ENCODE data around the gene HDDC2. TPM values are rescaled to one million over a fixed set of nuclear protein-coding genes. Genes with fewer than 3 reads are reported as not detected.

HDDC2 gene
- total and polyA plus RNA-seq, 12 donors, result 70.9 to 107 (median 103) TPM

GRCh38 chr6:125323376-125323775 lies 21.6 kb upstream of the HDDC2 start:
- no peak for DNase-seq
- no peaks in the 10 kb centered on the region for H3K4me1 ChIP-seq
- intact Hi-C loops (cut with DNase I), result no loop called here
- WGBS, 2 donors, result 89 to 95% methylated on average over 2 of the region's 2 CpGs
- ATAC-seq, result no peak
- H3K9me3 ChIP-seq, result no peaks in the 10 kb centered on the region
- no peak overlapping the region for H3K27ac ChIP-seq
- no peaks in the 10 kb centered on the region for H3K27me3 ChIP-seq
- no peak for TF ChIP-seq CTCF (IDR thresholded peaks at IDR 0.05)
- H3K36me3 ChIP-seq, result no peaks in the 10 kb centered on the region
- H3K4me3 ChIP-seq, result no peak overlapping the region

DNA sequence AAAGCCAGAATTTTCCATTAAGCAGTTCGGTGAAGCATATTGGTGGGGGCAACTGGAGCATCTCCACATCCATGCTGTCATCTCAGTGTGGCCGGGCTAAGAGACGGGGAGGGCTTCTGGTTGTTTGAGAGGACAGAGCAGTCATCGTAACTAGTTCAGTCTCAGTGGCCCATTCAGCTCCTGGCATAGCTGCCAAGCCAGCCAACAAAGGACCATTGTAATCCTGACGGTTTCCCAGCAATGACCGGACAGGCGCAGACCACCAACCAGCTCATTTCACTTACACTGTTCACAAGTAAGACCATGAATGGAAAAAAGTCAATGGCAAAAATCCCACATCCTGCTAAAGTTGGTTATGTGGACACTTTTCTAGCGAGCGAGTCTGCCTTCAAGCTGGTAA lies 14.9 kb upstream of the HDDC2 start:
- peaks cover 0 to 21% (median 0%) of the 10 kb centered on the region in 7 donors for H3K27me3 ChIP-seq
- DNase-seq (no peak), ATAC-seq (no peak)
- H3K4me1 ChIP-seq, result peaks cover 0 to 12% (median 0%) of the 10 kb centered on the region in 9 donors
- peak overlapping the region in 1 of 10 donors; percentile 26 for H3K27ac ChIP-seq
- H3K9me3 ChIP-seq, result no peaks in the 10 kb centered on the region
- WGBS, 2 donors, result 90 to 93% methylated on average over 9 of the region's 9 CpGs
- no peak overlapping the region for H3K4me3 ChIP-seq
- H3K36me3 ChIP-seq, result no peaks in the 10 kb centered on the region
- intact Hi-C loops (cut with DNase I), result loop anchor here in 5 of 10 donors (10.0 kb wide), 4 partner anchors 128 to 658 kb away; partner anchors contain the start of gene HINT3 (in 1 of the 5)
- TF ChIP-seq CTCF (IDR thresholded peaks at IDR 0.05), result no peak

DNA sequence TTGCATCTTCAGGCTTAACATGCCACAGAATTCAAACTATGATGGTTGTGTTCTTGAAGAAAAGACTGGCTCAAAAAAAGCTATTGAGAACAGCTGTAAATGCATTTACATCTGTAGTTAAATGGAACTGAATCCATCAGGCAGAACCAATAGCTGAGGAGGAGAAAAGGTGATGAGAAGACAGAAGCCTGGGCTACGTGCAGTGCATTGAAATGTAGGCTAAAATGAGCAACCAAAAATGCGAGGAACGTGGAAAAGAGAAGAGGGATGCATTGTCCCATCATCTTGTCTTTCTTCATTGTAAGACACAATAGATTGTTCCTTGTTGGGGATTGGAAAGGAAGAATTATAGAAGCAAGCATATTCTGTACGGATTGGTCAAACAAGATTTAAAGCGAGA lies 13.8 kb upstream of the HDDC2 start:
- Histone ChIP-seq H3K4me1 (peaks cover 0 to 16% (median 0%) of the 10 kb centered on the region in 9 donors), H3K27me3 (peaks cover 0 to 23% (median 0%) of the 10 kb centered on the region in 7 donors), H3K27ac (no peak overlapping the region), H3K9me3 (no peaks in the 10 kb centered on the region), H3K4me3 (no peak overlapping the region), H3K36me3 (no peaks in the 10 kb centered on the region)
- intact Hi-C loops (cut with DNase I), result loop anchor here in 8 of 10 donors (2.0 to 10.0 kb wide), 6 partner anchors 129 to 659 kb away; partner anchors contain the start of gene HINT3 (in 1 of the 8)
- 91 to 92% methylated on average over 5 of the region's 5 CpGs for WGBS, 2 donors
- DNase-seq, result no peak
- no peak for TF ChIP-seq CTCF (IDR thresholded peaks at IDR 0.05)
- no peak for ATAC-seq

- peak; percentile 76 to 94 (median 87) for TF ChIP-seq CTCF (IDR thresholded peaks at IDR 0.05)
- no peaks in the 10 kb centered on the region for H3K36me3 ChIP-seq
Observed at GRCh38 chr6:125314009-125314581, 12.3 kb upstream of the HDDC2 start.

More at GRCh38 chr6:125314009-125314581, 12.3 kb upstream of the HDDC2 start:
- peak; percentile 51 to 74 for DNase-seq
- Histone ChIP-seq H3K9me3 (no peaks in the 10 kb centered on the region), H3K27ac (peak overlapping the region in 2 of 10 donors; percentile 10 to 41), H3K27me3 (peaks cover 0 to 23% (median 0%) of the 10 kb centered on the region in 7 donors), H3K4me1 (peaks cover 0 to 16% (median 0%) of the 10 kb centered on the region in 9 donors), H3K4me3 (no peak overlapping the region)
- intact Hi-C loops (cut with DNase I), result loop anchor here (1.0 to 10.0 kb wide), 13 partner anchors 131 to 661 kb away; partner anchors contain the start of gene HINT3 (in 3 of the 10)
- WGBS, 2 donors, result 20 to 22% methylated on average over 10 of the region's 10 CpGs
- ATAC-seq, result peak; percentile 80 to 94 (median 93)
